ENCODE data around the gene DRGX. TPM values are rescaled to one million over a fixed set of nuclear protein-coding genes. Genes with fewer than 3 reads are reported as not detected.
A peak's percentile ranks its signal among the peaks of the same experiment; 100 is the strongest.

Gene DRGX
- total and polyA plus RNA-seq, 2 of the 4 experiments (the other 2 are of a cell fraction), result not detected

GRCh38 chr10:49359349-49360270 is 36.3 kb downstream of the DRGX start:
- H2AFZ ChIP-seq (replicated peaks; ENCODE audit: low read length, poor library complexity), result no peak overlapping the region
- H3K36me3 ChIP-seq (ENCODE audit: control insufficient read depth, insufficient read depth, low read length), result no peaks in the 10 kb centered on the region
- no peaks in the 10 kb centered on the region for H3K9me1 ChIP-seq (ENCODE audit: insufficient read depth, low read length)
- dilution Hi-C loops (cut with HindIII; ENCODE audit: low sequenced_read_pairs, unreplicated experiment), result no loop called here
- H2BK20ac ChIP-seq (ENCODE audit: low read depth, low read length), result no peak overlapping the region
- H3K56ac ChIP-seq (ENCODE audit: extremely low read depth, insufficient read depth, low read length), result no peak overlapping the region
- no peak overlapping the region for H3K9ac ChIP-seq (ENCODE audit: low read depth, low read length)
- no peak overlapping the region for H2AK9ac ChIP-seq (replicated peaks; ENCODE audit: low read depth, low read length, poor library complexity)
- H2BK15ac ChIP-seq (ENCODE audit: low read depth, low read length), result no peak overlapping the region
- H3K23ac ChIP-seq (ENCODE audit: low read depth, low read length), result no peak overlapping the region
- no peak overlapping the region for H2BK120ac ChIP-seq (ENCODE audit: low read depth, low read length)
- no peak overlapping the region for H3K27ac ChIP-seq (ENCODE audit: insufficient read depth, low read length)
- TF ChIP-seq RAD21 (IDR thresholded peaks at IDR 0.05; ENCODE audit: low read length), result no peak
- TF ChIP-seq CEBPB (IDR thresholded peaks at IDR 0.05; ENCODE audit: low read depth, low read length), result no peak
- no peak for TF ChIP-seq RCOR1 (IDR thresholded peaks at IDR 0.05; ENCODE audit: insufficient replicate concordance, low read length)
- TF ChIP-seq, protein P1, sequence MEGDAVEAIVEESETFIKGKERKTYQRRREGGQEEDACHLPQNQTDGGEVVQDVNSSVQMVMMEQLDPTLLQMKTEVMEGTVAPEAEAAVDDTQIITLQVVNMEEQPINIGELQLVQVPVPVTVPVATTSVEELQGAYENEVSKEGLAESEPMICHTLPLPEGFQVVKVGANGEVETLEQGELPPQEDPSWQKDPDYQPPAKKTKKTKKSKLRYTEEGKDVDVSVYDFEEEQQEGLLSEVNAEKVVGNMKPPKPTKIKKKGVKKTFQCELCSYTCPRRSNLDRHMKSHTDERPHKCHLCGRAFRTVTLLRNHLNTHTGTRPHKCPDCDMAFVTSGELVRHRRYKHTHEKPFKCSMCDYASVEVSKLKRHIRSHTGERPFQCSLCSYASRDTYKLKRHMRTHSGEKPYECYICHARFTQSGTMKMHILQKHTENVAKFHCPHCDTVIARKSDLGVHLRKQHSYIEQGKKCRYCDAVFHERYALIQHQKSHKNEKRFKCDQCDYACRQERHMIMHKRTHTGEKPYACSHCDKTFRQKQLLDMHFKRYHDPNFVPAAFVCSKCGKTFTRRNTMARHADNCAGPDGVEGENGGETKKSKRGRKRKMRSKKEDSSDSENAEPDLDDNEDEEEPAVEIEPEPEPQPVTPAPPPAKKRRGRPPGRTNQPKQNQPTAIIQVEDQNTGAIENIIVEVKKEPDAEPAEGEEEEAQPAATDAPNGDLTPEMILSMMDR (conservative IDR thresholded peaks at IDR 0.05; ENCODE audit: low read depth, low read length), result no peak
- no peak for TF ChIP-seq USF2 (IDR thresholded peaks at IDR 0.05; ENCODE audit: low read depth, low read length)
- TF ChIP-seq BHLHE40 (IDR thresholded peaks at IDR 0.05; ENCODE audit: low read depth, low read length), result no peak
- TF ChIP-seq ELK1 (IDR thresholded peaks at IDR 0.05; ENCODE audit: borderline replicate concordance, low read depth, low read length), result no peak
- TF ChIP-seq NFE2L2 (IDR thresholded peaks at IDR 0.05; ENCODE audit: low read depth, low read length), result no peak
- no peak for TF ChIP-seq POLR2A (IDR thresholded peaks at IDR 0.05; ENCODE audit: low read depth, low read length)
- H4K20me1 ChIP-seq (ENCODE audit: insufficient read depth, low read length), result no peaks in the 10 kb centered on the region
- H3K4me3 ChIP-seq (ENCODE audit: insufficient read depth, low read depth, low read length), result no peak overlapping the region
- no peak overlapping the region for H3K4me2 ChIP-seq (ENCODE audit: low read depth, low read length)
- H2BK5ac ChIP-seq (ENCODE audit: low read depth, low read length, poor library complexity, severe bottlenecking), result no peak overlapping the region
- no peak overlapping the region for H3K14ac ChIP-seq (replicated peaks; ENCODE audit: low read depth, low read length)
- no peak overlapping the region for H2AK5ac ChIP-seq (ENCODE audit: low read depth, low read length)
- H3K18ac ChIP-seq (ENCODE audit: low read depth, low read length), result no peak overlapping the region
- peaks cover 2% of the 10 kb centered on the region; the same call in 1 of the 2 replicates for H3K9me3 ChIP-seq (ENCODE audit: control insufficient read depth, insufficient read depth, low read length)
- H4K91ac ChIP-seq (ENCODE audit: insufficient read depth, low read depth, low read length), result no peak overlapping the region
- DNase-seq (peak; percentile 12), ATAC-seq (ENCODE audit: low read depth) (no peak)
- ChIA-PET POLR2A (ENCODE audit: unreplicated experiment) (no interaction called here), CTCF (no interaction called here)
- WGBS, 2 experiments (ENCODE audit: extremely low coverage in 2 of 2, insufficient read length in 1 of 2), result 67% methylated on average over 1 of the region's 13 CpGs; no CpG with 5 or more reads in 1 of the 2 experiments
- H3K27me3 ChIP-seq (ENCODE audit: control insufficient read depth, insufficient read depth, low read length), result peaks cover 1% of the 10 kb centered on the region; the same call in 1 of the 2 replicates
- no peak overlapping the region for H4K8ac ChIP-seq (ENCODE audit: low read depth in 2 of 2, low read length in 2 of 2)
- intact Hi-C loops (cut with micrococcal nuclease), result no loop called here
- BruUV-seq (replicated peaks), result no TSS peak
- no peaks in the 10 kb centered on the region for H3K79me1 ChIP-seq (ENCODE audit: low read depth in 1 of 2, low read length in 2 of 2)
- H3K4me1 ChIP-seq (ENCODE audit: control insufficient read depth, insufficient read depth, low read length), result no peaks in the 10 kb centered on the region
- no peak overlapping the region for H3K4ac ChIP-seq (ENCODE audit: low read depth, low read length)
- in situ Hi-C loops (cut with MboI; ENCODE audit: low sequenced_read_pairs), result no loop called here
- H4K5ac ChIP-seq (ENCODE audit: low read depth, low read length), result no peak overlapping the region

All from IMR-90 (cell line).